ENCODE measurements around the gene SARS2. TPM values are rescaled to one million over a fixed set of nuclear protein-coding genes. Genes with fewer than 3 reads are reported as not detected.
A peak's percentile ranks its signal among the peaks of the same experiment; 100 is the strongest.

Gene SARS2
- total and polyA plus RNA-seq, 7 donors = 13.3 to 19.8 (median 17.0) TPM

DNA sequence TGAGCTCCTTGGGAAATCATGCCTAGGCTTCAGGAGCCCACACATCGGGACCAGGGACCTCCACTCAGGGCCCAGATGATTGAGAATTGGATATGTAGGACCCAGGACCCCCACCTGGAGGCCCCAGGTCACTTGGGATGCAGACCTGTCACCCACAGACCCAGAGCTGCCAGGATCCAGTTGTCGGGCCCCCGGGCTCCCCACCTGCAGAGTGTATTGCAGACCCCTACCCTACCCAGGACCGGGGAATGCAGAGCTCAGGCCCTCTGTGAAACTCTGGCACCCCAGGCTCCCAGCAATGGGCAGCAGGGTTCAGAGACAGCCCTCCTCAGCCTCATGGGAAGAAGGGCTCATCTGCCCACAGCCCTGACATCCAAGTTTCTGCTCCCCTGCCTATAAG lies 24.9 kb downstream of the SARS2 start:
- Histone ChIP-seq H3K27ac (no peak overlapping the region), H3K4me3 (no peak overlapping the region), H3K36me3 (ENCODE audit: insufficient read depth in 1 of 2, low read depth in 1 of 2) (peaks cover 0 to 60% of the 10 kb centered on the region in 2 donors), H3K9me3 (no peaks in the 10 kb centered on the region), H3K4me1 (peaks cover 6% of the 10 kb centered on the region), H3K27me3 (ENCODE audit: insufficient read depth in 3 of 3, low read length in 2 of 3) (no peaks in the 10 kb centered on the region)
- TF ChIP-seq, protein P1, sequence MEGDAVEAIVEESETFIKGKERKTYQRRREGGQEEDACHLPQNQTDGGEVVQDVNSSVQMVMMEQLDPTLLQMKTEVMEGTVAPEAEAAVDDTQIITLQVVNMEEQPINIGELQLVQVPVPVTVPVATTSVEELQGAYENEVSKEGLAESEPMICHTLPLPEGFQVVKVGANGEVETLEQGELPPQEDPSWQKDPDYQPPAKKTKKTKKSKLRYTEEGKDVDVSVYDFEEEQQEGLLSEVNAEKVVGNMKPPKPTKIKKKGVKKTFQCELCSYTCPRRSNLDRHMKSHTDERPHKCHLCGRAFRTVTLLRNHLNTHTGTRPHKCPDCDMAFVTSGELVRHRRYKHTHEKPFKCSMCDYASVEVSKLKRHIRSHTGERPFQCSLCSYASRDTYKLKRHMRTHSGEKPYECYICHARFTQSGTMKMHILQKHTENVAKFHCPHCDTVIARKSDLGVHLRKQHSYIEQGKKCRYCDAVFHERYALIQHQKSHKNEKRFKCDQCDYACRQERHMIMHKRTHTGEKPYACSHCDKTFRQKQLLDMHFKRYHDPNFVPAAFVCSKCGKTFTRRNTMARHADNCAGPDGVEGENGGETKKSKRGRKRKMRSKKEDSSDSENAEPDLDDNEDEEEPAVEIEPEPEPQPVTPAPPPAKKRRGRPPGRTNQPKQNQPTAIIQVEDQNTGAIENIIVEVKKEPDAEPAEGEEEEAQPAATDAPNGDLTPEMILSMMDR (IDR thresholded peaks at IDR 0.05) = no peak
- no peak for DNase-seq
- no peak for ATAC-seq
- WGBS, 3 donors = 89 to 98% (median 96%) methylated on average over 4 of the region's 4 CpGs
- intact Hi-C loops (cut with DNase I) = no loop called here

DNA sequence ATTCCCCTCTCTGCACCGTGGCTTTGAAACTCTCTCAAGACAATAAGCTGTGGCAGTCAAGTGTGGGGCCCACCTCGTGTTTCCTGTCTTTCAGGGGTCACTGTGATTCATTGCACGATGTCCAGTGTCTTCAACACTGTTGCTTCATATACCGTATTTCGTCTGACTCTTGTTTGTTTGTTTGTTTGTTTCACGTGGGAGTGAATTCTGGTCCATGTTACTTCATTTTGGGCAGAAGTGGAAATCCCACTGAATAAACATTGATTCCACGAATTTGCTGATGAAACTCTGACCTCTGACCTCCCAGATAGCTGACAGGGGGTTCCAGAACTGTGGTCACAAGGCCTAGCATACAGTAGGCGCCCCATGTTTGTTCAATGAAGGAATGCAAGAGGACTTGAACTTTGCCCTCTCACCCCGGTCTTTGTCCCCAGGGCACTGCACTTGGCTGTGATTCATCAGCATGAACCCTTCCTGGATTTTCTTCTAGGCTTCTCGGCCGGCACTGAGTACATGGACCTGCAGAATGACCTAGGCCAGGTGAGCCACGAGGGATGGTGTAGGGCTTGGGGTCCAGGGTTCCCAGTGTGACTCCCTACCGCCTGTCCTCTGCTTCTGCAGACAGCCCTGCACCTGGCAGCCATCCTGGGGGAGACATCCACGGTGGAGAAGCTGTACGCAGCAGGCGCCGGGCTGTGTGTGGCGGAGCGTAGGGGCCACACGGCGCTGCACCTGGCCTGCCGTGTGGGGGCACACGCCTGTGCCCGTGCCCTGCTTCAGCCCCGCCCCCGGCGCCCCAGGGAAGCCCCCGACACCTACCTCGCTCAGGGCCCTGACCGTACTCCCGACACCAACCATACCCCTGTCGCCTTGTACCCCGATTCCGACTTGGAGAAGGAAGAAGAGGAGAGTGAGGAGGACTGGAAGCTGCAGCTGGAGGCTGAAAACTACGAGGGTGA lies 25.7 kb downstream of the SARS2 start:
- TF ChIP-seq, protein P1 (IDR thresholded peaks at IDR 0.05) = no peak
- 87 to 91% (median 87%) methylated on average over 34 to 35 of the region's 35 CpGs for WGBS, 3 donors
- intact Hi-C loops (cut with DNase I) = no loop called here
- H3K4me1 ChIP-seq = peaks cover 10% of the 10 kb centered on the region
- H3K9me3 ChIP-seq = no peaks in the 10 kb centered on the region
- H3K36me3 ChIP-seq (ENCODE audit: insufficient read depth in 1 of 2, low read depth in 1 of 2) = peaks cover 0 to 60% of the 10 kb centered on the region in 2 donors
- H3K4me3 ChIP-seq = no peak overlapping the region
- no peak for DNase-seq
- H3K27me3 ChIP-seq (ENCODE audit: insufficient read depth in 3 of 3, low read length in 2 of 3) = no peaks in the 10 kb centered on the region
- H3K27ac ChIP-seq = no peak overlapping the region
- ATAC-seq = no peak

DNA sequence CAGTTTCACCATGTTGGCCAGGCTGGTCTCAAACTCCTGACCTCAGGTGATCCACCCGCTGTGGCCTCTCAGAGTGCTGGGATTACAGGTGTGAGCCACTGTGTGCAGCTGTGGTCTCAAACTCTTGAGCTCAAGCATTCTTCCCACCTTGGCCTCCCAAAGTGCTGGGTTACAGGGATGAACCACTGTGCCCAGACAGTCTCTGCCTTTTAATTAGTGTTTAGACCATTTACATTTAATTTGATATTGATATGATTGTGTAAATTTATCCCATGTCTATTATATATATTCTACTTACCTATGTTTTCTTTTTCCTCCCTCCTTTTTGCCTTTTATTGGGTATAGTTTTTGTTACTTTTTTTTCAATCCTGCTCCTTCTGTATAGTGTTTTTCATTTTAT lies 28.9 kb downstream of the SARS2 start:
- 95 to 100% (median 98%) methylated on average over 1 of the region's 1 CpG for WGBS, 3 donors
- Histone ChIP-seq H3K36me3 (ENCODE audit: insufficient read depth in 1 of 2, low read depth in 1 of 2) (peaks cover 0 to 34% of the 10 kb centered on the region in 2 donors), H3K4me1 (peaks cover 26% of the 10 kb centered on the region), H3K9me3 (no peaks in the 10 kb centered on the region), H3K4me3 (no peak overlapping the region), H3K27ac (no peak overlapping the region), H3K27me3 (ENCODE audit: insufficient read depth in 3 of 3, low read length in 2 of 3) (no peaks in the 10 kb centered on the region)
- DNase-seq = no peak
- TF ChIP-seq, protein P1 (IDR thresholded peaks at IDR 0.05) = no peak
- intact Hi-C loops (cut with DNase I) = no loop called here
- ATAC-seq = no peak

DNA sequence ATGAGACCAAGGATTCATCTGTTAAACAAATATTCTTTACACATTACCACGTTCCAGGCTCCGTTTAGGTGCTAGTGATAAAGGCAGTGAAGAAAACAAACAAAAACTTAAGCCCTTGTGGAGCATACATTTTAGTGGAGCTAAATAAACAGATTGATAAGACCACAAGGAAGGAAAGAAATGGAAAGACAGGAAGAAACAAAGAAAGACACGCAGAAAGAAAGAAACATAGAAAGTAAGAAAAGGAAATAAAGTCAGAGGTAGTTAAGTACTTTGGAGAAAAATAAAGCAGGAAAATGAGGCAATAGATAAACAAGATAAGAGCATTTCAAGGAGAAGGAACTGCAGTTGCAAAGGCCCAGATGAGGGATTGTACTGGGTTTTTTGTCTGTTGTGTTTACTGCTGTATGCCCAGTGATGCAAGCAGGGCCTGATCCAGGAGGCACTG lies 29.8 kb downstream of the SARS2 start:
- peaks cover 35% of the 10 kb centered on the region for H3K4me1 ChIP-seq
- peaks cover 0 to 29% of the 10 kb centered on the region in 2 donors for H3K36me3 ChIP-seq (ENCODE audit: insufficient read depth in 1 of 2, low read depth in 1 of 2)
- WGBS, 3 donors = 33 to 50% (median 45%) methylated on average over 3 of the region's 3 CpGs
- no peak for ATAC-seq
- TF ChIP-seq, protein P1 (IDR thresholded peaks at IDR 0.05) = no peak
- peak overlapping the region; percentile 87 for H3K4me3 ChIP-seq
- peak overlapping the region; percentile 96 for H3K27ac ChIP-seq
- H3K9me3 ChIP-seq = no peaks in the 10 kb centered on the region
- no peak for DNase-seq
- intact Hi-C loops (cut with DNase I) = no loop called here
- no peaks in the 10 kb centered on the region for H3K27me3 ChIP-seq (ENCODE audit: insufficient read depth in 3 of 3, low read length in 2 of 3)

All from psoas muscle (tissue), 8 donors.